Spleen (tissue), 11 donors: ENCODE measurements around the gene B4GALT2. TPM values are rescaled to one million over a fixed set of nuclear protein-coding genes. Genes with fewer than 3 reads are reported as not detected.

Source experiments
- DNase-seq: peaks from one replicate; pipeline ENCODE4 v3.0.0-alpha.2; 2020
- H3K27ac ChIP-seq, 8 donors: fragments of 200-600 bp; sonication (generic) in 7 of 8; 1 replicate in 4 of 8; 2 replicates in 4 of 8; pipeline versions ENCODE4 v1.5.0 to v1.8.0; 2016 to 2021; ENCODE audit warnings: inconsistent platforms in 4 of 8, mild to moderate bottlenecking in 4 of 8, moderate library complexity in 1 of 8
- H3K27me3 ChIP-seq, 7 donors: fragments of 200-600 bp; sonication (generic) in 6 of 7; replicated peaks in 1 of 7; 1 replicate in 4 of 7; 2 replicates in 3 of 7; pipeline versions ENCODE4 v1.5.0 to v1.8.0; 2016 to 2021; ENCODE audit warnings: inconsistent platforms in 3 of 7, mild to moderate bottlenecking in 1 of 7
- H3K36me3 ChIP-seq, 6 donors: fragments of 200-600 bp; sonication (generic) in 5 of 6; 1 replicate in 4 of 6; 2 replicates in 2 of 6; pipeline versions ENCODE4 v1.5.0 to v1.8.0; 2016 to 2021; ENCODE audit warnings: inconsistent platforms in 2 of 6
- H3K4me1 ChIP-seq, 6 donors: fragments of 200-600 bp; sonication (generic) in 5 of 6; 1 replicate in 3 of 6; 2 replicates in 3 of 6; pipeline versions ENCODE4 v1.5.0 to v1.8.0; 2016 to 2021; ENCODE audit warnings: inconsistent platforms in 3 of 6
- H3K4me3 ChIP-seq, 8 donors: fragments of 200-600 bp; sonication (generic) in 7 of 8; 1 replicate in 4 of 8; 2 replicates in 4 of 8; pipeline versions ENCODE4 v1.5.0 to v1.8.0; 2016 to 2021; ENCODE audit warnings: inconsistent platforms in 4 of 8, mild to moderate bottlenecking in 4 of 8, moderate library complexity in 2 of 8
- H3K9me3 ChIP-seq, 8 donors: fragments of 200-600 bp; sonication (generic) in 7 of 8; 1 replicate in 4 of 8; 2 replicates in 4 of 8; pipeline versions ENCODE4 v1.5.0 to v1.8.0; 2016 to 2021; ENCODE audit warnings: inconsistent platforms in 4 of 8
- POLR2A ChIP-seq, 3 donors: fragments of 450-650 bp; IDR thresholded peaks; one replicate each; pipeline ENCODE4 v1.5.1; 2017; ENCODE audit warnings: antibody characterized with exemption in 3 of 3, mild to moderate bottlenecking in 1 of 3
- POLR2AphosphoS5 ChIP-seq, 3 donors: sonication (generic); formaldehyde crosslinking; IDR thresholded peaks; one replicate each; pipeline ENCODE4 v1.5.1; 2017; ENCODE audit warnings: antibody characterized with exemption in 3 of 3
- WGBS, 5 donors: extraction: QIAGEN DNeasy Blood & Tissue Kit in 3 of 5; methylation state at CpG; one replicate each; pipeline versions ENCODE4 v1.1.5 to v1.1.7; 2013 to 2018; 5-methylcytosine and 5-hydroxymethylcytosine counted together
- intact Hi-C: fragments of 100-400 bp; cut with DNase I; formaldehyde crosslinking; loops from one replicate; pipeline ENCODE4 v1.15.0; 2023; ENCODE audit warnings: low total_unique reads
- polyA plus RNA-seq, 3 donors: library from polyadenylated mRNA; stranded (reverse); fragments of 200-250 nt; gene quantifications; one replicate each; pipeline ENCODE4 v1.2.1, GENCODE V29; 2013
- total RNA-seq, 7 donors: library from RNA; depleted of rRNA in 3 of 7; stranded (reverse); fragments of >200 nt in 3 of 7; fragmentation: NEBNext Ultra II Directional in 4 of 7; extraction: Animal tissue kit (Norgen Biotek cat#: 25700) in 4 of 7; gene quantifications; one replicate each; pipeline versions ENCODE4 v1.1.0 to v1.2.1, GENCODE V29; 2016 to 2021
- TF ChIP-seq, protein P1 (sequence below), 11 experiments: fragments of 200-600 bp in 7 of 11; fragments of 450-650 bp in 4 of 11; sonication (generic) in 4 of 11; IDR thresholded peaks in 8 of 11; conservative IDR thresholded peaks in 3 of 11; 1 replicate in 7 of 11; 2 replicates in 4 of 11; pipeline versions ENCODE4 v1.4.0 to v1.8.0; 2016 to 2021; ENCODE audit warnings: antibody characterized with exemption in 11 of 11, inconsistent platforms in 4 of 11, mild to moderate bottlenecking in 1 of 11
- donor health status: healthy with polysubstance abuse.
- donor health status: DM: no; HTN: no; CAD: no; lungs with moderate emphysema.
- donor health status: DM: no; HTN: no; CAD: no.
- donor health status: Bipolar disorder and iron deficiency.
- donor health status: healthy.
- donor health status: DM: no; HTN: no; CAD: no.
- donor health status: DM: yes; HTN: yes; CAD: no.

Gene B4GALT2
- total and polyA plus RNA-seq, 10 donors: 7.0 to 23.3 (median 12.8) TPM

DNA sequence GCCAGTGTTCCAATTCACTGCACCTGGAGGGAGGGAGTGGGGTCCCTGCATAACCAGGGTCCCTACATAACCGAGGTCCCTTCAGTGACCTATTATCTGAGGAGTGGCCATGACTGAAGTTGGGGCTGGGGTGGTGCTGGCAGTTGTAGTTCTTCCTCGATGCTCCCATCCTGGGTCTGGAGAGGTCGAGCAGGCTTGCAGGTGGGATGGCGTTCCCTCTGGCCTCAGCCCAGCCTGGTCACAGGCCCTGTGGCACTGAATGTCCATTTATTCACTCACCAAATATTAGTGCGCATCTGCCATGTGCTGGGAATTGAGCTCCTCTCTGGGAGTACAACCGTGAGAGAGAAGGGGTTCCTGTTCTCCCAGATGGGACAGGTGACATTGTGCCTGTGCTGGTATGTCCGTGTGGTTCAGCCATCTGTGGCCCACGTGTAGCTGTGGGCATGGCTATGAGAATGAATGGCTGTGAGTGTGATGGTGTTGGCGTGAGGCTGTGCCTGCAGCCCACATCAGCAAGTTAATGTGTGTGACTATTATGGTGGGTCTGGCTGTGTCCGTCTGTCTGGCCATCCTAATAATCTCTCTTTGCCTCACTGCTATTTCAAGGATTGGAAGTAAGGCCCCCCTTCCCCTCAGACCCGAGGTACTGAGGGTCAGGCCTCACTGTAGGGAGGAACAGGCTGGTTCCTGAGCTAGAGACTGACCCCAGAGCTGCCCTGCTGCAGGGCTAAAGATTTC lies 56.1 kb downstream of the B4GALT2 start:
- H3K4me3 ChIP-seq: no peak overlapping the region
- no peaks in the 10 kb centered on the region for H3K9me3 ChIP-seq
- peak overlapping the region in 4 of 8 donors; percentile 23 to 64 (median 51) for H3K27ac ChIP-seq
- no peak for TF ChIP-seq POLR2AphosphoS5 (IDR thresholded peaks at IDR 0.05)
- TF ChIP-seq, protein P1, sequence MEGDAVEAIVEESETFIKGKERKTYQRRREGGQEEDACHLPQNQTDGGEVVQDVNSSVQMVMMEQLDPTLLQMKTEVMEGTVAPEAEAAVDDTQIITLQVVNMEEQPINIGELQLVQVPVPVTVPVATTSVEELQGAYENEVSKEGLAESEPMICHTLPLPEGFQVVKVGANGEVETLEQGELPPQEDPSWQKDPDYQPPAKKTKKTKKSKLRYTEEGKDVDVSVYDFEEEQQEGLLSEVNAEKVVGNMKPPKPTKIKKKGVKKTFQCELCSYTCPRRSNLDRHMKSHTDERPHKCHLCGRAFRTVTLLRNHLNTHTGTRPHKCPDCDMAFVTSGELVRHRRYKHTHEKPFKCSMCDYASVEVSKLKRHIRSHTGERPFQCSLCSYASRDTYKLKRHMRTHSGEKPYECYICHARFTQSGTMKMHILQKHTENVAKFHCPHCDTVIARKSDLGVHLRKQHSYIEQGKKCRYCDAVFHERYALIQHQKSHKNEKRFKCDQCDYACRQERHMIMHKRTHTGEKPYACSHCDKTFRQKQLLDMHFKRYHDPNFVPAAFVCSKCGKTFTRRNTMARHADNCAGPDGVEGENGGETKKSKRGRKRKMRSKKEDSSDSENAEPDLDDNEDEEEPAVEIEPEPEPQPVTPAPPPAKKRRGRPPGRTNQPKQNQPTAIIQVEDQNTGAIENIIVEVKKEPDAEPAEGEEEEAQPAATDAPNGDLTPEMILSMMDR (IDR thresholded peaks at IDR 0.05 in 8 of 11, conservative IDR thresholded peaks at IDR 0.05 in 3 of 11): no peak
- no peak for TF ChIP-seq POLR2A (IDR thresholded peaks at IDR 0.05)
- no peak for DNase-seq
- H3K27me3 ChIP-seq: peaks cover 0 to 15% (median 0%) of the 10 kb centered on the region in 7 donors
- intact Hi-C loops: no loop called here
- 75 to 83% (median 83%) methylated on average over 9 to 11 of the region's 11 CpGs for WGBS, 5 donors
- H3K36me3 ChIP-seq: no peaks in the 10 kb centered on the region
- H3K4me1 ChIP-seq: peaks cover 0 to 39% (median 27%) of the 10 kb centered on the region in 6 donors

DNA sequence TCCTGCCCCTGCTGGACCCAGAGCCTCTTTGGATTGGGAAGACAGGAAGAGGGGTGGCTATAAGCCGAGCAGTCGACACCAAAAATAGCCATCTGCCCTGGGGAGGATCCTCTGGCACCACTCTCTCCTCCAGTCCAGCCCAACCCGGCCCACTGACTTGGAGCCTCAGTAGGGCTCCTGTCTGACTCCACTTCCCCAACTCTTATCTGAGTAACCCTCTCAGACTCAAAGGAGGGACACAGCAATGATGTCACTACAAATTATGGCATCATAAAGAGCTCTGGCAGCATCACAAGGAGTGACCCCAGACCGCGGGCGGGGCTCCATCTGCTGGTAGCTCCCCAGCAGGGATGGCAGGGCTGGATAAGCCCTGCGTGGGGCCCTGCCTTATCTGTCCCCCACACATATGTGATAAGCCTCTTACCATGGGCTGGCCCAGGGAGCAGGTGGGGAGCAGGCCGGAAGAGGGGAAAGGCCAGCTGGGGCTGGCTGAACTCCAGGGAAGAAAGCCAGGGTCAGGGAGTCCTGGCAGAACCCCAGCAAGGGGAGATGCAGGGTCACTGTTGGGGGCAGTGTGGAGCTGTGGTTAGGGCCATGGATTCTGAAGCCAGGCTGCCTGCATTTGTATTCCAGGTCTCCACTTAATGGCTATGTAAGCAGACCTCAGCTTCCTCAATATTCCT lies 56.9 kb downstream of the B4GALT2 start:
- H3K27ac ChIP-seq: peak overlapping the region in 5 of 8 donors; percentile 1 to 64 (median 39)
- WGBS, 5 donors: 51 to 67% (median 58%) methylated on average over 7 to 8 of the region's 8 CpGs
- H3K27me3 ChIP-seq: peaks cover 0 to 10% (median 0%) of the 10 kb centered on the region in 7 donors
- TF ChIP-seq POLR2A (IDR thresholded peaks at IDR 0.05): no peak
- peak in 1 of 3 donors; percentile 26 for TF ChIP-seq POLR2AphosphoS5 (IDR thresholded peaks at IDR 0.05)
- TF ChIP-seq, protein P1 (IDR thresholded peaks at IDR 0.05 in 8 of 11, conservative IDR thresholded peaks at IDR 0.05 in 3 of 11): no peak
- H3K36me3 ChIP-seq: no peaks in the 10 kb centered on the region
- intact Hi-C loops: no loop called here
- no peak overlapping the region for H3K4me3 ChIP-seq
- no peak for DNase-seq
- peaks cover 0 to 33% (median 24%) of the 10 kb centered on the region in 6 donors for H3K4me1 ChIP-seq
- no peaks in the 10 kb centered on the region for H3K9me3 ChIP-seq

DNA sequence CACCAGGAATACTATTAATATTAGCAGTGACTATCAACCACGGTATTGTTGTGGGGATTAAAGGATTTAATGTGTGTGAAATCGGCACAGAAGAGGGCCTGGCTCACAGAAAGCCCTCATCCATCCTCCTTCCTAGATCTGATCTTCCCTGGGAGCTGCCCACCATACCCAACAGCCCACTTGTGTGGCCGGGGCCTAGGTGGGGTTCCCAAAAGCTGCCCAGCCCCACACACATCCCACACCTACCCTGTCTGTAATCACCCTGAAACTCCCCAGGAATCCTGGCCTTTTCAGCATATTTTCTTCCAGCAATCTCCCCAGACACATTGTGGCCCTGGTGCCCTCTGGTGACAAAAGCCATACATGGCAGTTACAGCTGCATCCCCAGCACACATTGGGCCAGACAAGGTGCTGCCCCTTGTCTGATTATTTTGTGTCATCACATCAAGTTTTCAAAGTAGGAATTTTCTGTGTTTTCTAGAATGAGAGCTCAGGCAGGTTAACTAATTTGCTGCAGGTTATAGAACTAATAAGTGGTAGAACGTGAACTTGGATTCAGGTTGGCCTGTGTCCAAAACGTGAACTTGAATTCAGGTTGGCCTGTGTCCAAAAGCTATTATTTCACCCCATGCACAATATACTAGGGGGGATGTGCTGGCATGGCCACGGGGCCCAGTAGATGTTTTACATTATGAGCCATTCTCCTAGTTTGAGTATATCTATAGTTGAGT lies 57.6 kb downstream of the B4GALT2 start:
- no peaks in the 10 kb centered on the region for H3K36me3 ChIP-seq
- TF ChIP-seq, protein P1 (IDR thresholded peaks at IDR 0.05 in 8 of 11, conservative IDR thresholded peaks at IDR 0.05 in 3 of 11): peak; percentile 78 to 91 (median 85)
- TF ChIP-seq POLR2AphosphoS5 (IDR thresholded peaks at IDR 0.05) (peak in 1 of 3 donors; percentile 64), POLR2A (IDR thresholded peaks at IDR 0.05) (no peak)
- no peak for DNase-seq
- intact Hi-C loops: no loop called here
- peaks cover 0 to 3% (median 0%) of the 10 kb centered on the region in 7 donors for H3K27me3 ChIP-seq
- H3K4me1 ChIP-seq: peaks cover 0 to 26% (median 18%) of the 10 kb centered on the region in 6 donors
- no peaks in the 10 kb centered on the region for H3K9me3 ChIP-seq
- H3K4me3 ChIP-seq: no peak overlapping the region
- WGBS, 5 donors: 20 to 40% (median 25%) methylated on average over 6 of the region's 6 CpGs
- peak overlapping the region in 5 of 8 donors; percentile 1 to 64 (median 39) for H3K27ac ChIP-seq
